NOMO-1 treated with DMSO at 0.1 percent for 48 hours (cell line): Measurements from ENCODE around the gene SPDYE16.
"Not testable (repeated sequence)": the region's sequence is repeated elsewhere in the genome, so short reads cannot be mapped to it uniquely, and the experiment has no call there.

Experiments
- DNase-seq: peaks from one replicate; lab custom pipeline; 2025; ENCODE audit not compliant: unreplicated experiment; lab: John Stamatoyannopoulos, UW

Gene SPDYE16

DNA sequence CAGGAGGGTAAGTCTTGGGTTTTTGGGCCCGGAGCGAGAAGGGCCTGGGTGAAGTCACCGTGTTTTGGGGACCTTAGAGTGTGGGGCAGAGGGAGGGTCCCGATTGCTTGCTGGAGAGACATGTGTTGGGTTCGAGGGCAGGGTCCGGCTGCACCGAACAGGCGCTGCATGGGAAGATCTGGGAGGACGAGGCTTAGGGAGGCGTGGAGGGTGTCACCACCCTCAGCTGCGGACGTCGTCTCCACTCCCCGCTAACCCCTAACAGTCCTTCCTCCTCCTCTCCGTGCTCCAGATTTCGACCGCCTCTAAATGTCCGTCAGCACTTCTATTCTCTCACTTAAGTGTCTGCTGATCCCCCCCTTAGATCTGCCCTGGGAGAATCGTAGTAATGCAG lies 6.8 kb upstream of the SPDYE16 start:
- not testable (repeated sequence) for DNase-seq

DNA sequence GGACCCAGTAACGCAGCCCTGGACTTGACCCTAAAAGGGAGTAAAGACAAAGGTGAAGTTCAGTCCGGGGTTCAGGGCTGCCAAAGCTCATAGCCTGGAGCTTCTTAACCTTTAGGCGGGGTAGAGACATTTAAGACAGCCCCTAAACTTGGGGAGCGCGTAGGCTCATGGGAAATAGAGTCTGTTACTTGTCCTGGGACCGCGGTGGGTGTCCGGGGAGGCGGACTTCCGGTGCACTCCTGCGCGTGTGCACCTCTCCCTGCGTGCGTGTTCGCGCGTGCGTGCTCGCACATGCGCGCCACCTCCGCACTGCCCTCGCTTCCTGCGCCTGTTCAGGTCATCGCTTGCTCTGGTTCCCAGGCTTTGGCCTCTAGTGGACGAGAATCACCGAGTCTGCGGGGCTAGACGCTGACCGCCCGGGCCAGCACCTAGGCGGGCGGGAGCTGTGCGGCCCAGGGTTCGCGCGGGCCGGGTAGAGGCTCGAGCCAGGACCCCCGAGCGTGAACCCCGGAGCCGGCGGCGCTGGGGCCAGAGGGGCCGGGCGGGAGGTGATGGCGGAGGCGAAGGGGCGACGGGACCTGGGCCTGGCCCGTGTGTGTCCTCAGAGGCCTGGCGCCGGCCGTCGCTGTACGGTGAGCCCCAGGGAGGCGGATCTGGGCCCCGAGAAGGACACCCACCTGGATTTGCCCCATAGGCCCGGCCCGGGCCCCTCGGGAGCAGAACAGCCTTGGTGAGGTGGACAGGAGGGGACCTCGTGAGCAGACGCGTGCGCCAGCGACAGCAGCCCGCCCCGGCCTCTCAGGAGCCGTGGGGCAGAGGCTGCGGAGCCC lies 6.1 kb upstream of the SPDYE16 start:
- peak; percentile 99 for DNase-seq

DNA sequence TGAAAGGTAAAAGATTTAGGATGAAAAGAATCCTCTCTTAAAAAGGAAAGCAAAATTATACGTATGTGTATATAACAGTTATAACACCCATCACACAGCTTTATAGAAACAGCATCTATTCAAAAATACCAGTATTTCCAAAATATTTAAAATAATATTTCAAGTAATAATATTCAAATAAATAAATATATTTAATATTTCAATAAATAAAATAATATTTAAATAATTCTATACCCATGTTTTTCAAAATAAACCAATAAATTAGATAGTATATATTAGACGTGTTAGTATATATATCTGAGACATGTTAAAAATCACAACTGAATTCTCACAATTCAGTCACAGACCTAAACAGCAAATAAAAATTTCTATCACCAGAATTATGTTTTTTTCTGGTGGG lies 11.5 kb downstream of the SPDYE16 start:
- DNase-seq = not testable (repeated sequence)

DNA sequence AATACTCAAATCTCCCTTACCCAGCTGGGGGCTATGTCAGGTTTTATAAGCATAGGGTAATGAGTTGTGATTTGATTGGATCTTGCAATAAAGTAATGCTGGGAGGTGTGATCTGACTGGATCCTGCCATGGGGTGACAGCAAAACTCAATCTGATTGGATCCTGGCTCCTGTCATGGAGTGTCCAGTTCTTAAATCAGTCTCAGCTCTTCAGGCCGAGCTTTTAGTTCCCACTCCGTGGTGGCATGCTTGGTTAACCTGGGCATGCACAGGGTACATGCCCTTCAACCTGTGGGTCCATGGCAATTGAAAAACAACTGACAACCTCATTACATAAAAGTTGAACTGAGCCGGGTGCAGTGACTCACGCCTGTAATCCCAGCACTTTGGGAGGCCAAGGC lies 16.9 kb downstream of the SPDYE16 start:
- not testable (repeated sequence) for DNase-seq

DNA sequence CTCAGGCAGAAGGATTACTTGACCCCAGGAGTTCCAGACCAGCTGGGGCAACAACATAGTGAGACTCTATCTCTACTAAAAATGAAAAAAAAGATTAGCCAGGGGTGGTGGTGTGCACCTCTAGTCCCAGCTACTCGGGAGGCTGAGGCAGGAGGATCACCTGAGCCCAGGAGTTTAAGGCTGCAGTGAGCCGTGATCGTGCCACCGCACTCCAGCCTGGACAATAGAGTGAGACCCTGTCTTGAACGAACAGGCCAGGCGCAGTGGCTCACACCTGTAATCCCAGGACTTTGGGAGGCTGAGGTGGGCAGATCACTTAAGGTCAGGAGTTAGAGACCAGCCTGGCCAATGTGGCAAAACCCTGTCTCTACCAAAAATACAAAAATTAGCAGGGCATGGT lies 26.2 kb downstream of the SPDYE16 start:
- not testable (repeated sequence) for DNase-seq

DNA sequence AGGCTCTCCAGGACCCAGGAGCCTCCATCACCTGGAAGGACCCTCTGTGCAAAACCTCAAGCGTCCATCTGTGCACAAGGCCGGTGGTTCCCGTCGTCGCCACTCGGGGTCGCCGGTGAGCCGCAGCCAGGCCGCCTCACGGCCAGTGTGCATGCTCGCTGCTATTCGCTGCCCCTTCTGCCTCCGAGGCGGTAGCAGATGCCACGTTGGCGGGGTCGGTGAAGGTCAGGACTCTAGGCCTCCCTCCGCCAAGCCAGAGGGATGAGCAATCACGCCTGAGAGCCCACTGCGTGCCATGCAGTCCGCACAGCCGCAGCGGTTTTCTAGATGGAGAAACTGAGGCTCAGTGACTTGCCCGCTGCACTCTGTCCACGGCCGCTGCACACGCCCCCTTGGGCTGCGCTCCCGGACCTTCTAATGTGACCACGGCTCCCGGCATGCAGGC lies 27.1 kb downstream of the SPDYE16 start:
- DNase-seq = no peak

DNA sequence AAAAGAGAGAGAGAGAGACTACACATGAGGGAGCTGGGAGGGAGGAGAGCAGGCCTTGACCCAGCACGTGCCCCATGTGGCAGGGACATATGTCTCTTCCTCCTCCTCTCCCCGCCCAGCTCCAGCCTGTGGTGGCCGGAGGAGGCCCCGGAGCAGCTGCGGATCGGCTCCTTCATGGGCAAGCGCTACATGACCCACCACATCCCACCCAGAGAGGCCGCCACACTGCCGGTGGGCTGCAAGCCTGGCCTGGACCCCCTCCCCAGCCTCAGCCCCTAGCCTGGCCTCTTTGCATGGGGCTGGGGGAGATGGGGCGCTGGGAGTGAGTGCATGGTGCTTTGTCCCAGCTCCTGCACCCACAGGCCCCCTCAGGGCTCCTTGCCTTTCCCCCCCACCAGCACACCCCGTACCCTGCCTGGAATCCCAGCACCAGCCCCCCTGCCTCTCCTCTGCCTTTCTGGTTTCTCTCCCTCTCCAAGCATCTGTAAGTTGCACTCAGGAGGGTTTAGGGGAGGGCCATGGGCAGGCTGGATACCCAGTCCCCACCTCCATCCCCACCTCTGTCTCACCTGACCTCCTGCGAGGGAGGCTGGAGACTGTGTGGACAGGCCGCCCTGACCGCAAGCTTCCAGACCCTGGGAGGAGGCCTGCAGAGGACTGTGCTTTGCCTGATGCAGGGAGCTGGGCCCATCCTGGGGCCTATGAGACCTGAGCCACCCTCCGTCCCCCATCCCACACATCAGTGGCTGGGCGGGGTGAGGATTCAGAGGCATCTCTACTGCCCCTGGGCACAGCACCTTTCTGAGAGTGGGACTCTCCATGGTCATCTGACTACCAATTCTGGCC lies 27.9 kb downstream of the SPDYE16 start:
- DNase-seq = no peak

DNA sequence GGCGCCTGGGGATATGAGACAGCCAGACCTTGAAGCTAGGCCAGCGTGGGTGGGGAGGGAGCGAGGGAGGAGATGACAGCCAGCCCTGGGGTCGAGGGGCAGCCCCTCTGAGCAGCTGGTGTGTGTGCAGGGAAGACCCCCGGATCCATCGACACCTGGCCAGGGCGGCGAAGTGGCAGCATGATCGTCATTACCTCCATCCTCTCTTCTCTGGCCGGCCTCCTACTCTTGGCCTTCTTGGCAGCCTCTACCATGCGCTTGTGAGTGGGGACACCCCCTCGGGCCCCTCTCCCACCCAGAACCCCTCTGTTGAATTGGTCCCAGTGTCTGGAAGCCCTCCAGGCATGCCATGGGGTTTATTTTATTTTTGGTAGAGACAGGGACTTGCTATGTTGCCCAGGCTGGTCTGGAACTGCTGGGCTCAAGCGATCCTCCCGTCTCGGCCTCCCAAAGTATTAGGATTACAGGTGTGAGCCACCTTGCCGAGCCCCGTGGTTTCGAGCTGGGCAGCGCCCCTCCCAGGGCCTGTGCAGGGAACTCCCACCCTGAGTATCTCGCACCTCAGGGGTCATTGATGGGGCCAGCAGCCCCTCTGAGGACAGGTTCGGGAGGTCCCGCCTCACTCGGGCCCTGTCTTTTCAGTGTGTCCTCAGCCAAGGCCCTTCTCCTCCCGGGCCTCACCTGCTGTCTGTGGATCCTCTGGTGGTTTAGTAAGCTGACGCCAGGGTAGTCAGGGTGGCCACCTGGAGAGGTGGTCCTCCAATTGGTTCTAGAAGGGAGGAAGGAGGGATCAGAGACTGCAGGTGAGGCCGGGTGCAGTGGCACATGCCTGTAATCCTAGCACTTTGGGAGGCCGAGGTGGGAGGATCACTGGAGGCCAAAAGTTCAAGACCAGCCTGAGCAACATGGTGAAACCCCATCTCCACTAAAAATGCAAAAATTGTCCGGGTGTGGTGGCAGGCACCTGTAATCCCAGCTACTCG lies 29.0 kb downstream of the SPDYE16 start:
- DNase-seq = no peak

DNA sequence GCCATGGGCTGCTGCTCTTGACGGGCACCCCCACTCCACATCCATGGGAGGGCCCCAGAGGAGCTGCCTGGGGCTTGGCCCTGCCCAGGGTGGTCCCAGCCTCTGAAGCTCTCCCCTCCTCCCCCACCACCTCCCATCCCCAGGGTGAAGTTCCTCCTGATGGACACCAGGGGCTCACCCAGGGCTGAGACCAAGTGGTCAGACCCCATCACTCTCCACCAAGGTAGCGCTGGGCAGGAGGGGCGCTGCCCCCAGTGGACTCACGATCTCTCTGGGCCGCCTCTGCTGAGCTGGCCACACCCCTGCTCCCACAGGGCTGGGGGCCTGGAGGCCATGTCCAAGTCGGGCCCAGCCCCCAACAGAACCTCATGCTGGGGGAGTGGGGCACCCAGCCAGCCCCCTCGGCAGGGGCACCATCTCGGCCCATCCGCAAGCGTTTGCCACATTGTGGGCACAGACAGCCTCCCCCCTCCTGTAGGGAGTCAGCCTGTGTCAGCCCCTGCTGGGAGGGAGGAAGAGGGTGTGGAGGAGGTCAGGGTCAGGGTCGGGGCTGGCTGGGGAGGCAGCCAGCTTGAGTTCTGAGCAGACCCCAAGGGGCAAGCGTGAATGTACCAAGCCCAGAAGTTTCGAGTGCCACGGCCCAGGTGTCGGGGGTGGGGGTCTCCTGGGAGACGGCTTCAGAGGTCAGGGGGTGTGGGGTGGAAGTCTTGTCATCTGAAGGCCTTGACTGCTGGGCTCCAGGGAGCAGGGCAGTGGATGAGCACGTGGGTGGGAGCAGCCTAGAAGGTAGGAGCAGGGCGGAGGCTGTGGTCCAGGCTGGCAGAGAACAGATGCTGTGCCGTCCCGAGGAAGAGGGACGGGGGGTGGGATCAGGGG lies 29.9 kb downstream of the SPDYE16 start:
- no peak for DNase-seq

DNA sequence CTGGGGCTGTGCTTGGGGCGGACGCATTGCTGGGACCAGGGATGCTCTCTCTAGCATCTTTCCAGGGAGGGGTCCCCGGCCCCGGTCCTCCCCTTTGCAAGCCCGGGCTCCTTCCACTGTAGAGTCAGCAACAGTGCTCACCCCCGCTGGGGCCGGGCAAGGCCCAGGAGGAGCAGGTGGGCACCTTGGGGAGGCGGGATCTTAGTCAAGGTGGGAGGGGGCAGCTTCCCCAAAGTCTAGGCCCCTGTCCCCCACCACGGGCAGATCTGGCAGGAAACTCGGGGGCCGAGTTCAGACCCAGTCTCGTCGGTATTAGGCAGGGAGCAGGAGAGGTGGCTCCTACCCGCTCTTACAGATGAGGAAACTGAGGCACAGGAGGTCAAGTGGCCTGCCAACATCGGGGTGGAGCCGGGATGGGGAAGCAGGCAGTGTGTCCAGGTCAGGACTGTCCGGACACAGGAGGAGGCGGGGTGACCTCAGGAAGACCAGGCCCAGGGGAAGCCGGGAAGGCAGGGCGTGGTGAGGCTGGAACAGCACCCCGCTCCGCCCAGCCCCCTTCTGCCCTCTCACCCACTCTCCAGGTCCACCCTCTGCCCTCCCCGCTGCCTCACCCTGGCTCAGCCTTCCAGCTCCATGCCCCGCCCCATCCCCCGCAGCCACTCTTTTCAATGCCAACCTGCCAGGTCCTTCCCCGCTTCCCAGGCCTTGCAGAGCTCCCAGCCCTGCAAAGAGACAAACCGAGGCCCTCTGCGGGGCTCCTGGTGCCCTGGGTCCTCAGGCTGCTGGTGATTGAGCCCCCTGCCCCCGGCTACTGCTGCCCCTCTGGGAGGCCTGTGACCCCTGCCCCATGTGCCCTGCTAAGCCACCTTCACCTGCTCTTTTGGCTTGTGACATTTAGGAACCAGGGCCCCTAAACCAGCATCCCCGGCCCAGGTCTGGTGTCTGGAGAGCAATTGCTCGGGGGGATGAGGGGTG lies 30.9 kb downstream of the SPDYE16 start:
- DNase-seq = not testable (repeated sequence)

DNA sequence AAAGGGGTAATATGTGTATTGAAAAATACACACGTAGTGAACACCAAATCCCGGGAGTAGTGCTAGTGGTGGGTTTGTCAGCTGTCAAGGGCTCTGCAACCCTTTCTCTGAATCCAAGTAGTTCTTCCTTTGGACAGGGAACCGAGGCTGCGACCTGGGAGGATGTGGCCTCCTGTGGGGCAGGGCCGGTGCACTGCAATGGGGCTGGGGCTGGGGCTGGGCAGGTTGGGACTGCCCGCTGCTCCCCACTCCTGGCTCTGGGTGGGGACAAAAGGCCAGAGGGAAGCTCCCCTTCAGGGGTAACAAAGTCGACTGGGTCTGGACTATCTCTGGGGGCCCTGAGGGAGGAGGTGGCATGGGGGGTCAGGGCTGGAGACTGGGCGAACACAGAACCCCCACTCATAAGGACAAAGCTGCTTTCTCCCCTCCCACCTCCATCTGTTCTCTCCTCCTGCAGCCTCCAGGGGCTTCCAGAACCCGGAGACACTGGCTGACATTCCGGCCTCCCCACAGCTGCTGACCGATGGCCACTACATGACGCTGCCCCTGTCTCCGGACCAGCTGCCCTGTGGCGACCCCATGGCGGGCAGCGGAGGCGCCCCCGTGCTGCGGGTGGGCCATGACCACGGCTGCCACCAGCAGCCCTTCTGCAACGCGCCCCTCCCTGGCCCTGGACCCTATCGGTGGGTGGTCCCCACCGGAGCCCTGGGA lies 31.7 kb downstream of the SPDYE16 start:
- not testable (repeated sequence) for DNase-seq

DNA sequence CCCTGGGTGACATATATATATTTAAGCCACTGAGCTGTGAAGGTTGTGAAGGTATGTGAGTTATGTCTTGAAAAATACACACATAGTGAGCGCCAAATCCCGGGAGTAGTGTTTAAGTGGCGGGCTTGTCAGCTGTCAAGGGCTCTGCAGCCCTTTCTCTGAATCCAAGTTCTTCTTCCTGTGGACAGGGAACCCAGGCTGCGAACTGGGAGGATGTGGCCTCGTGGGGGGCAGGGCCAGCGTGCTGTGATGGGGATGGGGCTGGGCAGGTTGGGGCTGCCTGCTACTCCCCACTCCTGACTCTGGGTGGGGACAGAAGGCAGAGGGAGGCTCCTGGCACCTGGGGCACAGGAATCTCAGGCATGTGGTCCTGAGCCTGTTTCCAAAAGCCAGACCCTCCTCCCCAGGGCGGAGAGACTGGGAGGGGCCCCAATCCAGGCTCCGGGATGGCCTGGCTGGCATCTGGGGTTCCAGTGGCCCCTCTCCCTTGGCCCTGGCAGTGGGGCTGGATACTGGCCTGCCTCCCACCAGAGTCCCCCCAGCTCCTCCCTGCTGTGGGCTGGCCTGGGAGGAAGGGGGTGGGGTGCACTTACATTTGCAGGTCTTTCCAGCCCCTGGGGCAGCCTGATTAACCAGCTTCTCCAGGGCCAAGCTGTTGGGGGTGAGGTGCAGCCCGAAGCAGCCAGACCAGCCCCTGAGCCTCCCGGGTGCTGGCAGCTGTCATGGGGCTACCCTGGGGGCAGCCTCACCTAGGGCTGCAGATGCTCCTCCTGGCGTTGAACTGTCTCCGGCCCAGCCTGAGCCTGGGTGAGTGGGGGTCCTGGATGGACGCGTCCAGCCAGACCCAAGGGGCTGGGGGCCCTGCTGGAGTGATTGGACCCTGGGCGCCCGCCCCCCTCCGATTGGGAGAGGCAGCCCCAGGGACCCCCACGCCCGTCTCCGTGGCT lies 32.9 kb downstream of the SPDYE16 start, which contains the start of gene UPK3B:
Gene UPK3B (plus strand): TSS at position 622 of the 947 bp plus-strand sequence. CDS start 101 bp downstream, at position 723.
- peak; percentile 26 for DNase-seq

DNA sequence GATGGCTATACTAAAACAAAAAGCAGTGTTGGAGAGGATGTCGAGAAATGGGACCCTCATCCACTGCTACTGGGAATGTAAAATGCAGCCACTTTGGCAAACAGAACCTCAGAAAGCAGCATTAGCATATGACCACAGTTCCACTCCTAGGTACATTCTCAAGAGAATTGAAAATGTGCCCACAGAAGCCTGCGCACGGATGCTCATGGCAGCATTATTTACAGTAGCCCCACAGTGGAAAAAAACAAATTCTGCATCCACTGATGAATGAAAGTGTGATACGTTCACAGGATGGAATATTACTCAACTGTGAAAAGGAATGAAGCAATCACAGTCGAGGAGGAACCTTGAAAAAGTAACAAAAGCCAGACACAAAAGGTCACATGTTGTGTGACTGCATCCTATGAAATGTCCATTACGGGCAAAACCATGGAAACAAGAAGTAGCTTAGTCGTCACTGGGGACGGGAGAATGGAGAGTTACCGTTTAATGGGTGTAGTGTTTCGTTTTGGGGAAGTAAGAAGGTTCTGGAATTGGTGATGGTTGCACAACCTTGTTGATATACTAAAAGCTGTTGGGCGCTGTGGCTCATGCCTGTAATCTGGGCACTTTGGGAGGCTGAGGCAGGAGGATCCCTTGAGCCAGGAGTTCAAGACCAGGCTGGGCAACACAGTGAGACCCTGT lies 35.2 kb downstream of the SPDYE16 start:
- peak; percentile 99 for DNase-seq

DNA sequence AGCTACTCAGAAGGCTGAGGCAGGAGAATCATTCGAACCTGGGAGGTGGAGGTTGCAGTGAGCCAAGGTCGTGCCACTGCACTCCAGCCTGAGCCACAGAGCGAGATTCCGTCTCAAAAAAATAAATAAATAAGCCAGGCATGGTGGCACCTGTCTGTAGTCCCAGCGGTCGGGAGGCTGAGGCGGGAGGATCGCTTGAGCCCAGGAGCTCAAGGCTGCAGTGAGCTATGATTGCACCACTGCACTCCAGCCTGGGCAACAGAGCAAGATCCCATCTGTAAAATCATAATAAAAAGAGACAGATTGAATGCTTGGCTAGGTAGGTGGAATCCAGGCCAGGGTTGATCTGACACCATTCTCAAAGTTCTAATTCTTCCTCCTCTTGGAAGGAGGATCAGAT lies 36.5 kb downstream of the SPDYE16 start:
- DNase-seq = not testable (repeated sequence)

DNA sequence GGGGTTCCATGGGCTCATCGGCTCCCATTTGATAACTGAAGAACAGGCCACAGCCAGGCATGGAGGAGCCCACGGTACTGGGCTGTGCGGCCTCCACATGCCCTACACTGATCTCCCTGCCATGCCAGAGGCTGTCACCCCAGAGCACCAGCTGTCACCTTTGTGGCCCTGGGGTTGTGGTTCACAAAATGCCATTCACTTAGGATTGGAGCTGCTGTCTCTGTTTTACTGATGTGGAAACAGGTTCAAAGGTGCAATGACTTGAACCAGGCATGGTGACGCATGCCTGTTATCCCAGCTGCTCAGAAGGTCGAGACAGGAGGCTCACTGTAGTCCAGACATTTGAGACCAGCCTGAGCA lies 37.0 kb downstream of the SPDYE16 start:
- DNase-seq = no peak
